HG02938 (cell line): ENCODE data around the gene HOPX.
"Not testable (repeated sequence)": the region's sequence is repeated elsewhere in the genome, so short reads cannot be mapped to it uniquely, and the experiment has no call there.

Experiments used
- ATAC-seq: cut with Tn5 transposase; IDR thresholded peaks from one replicate; pipeline ENCODE4 v1.9.1; 2021; ENCODE audit warnings: mild to moderate bottlenecking, moderate library complexity; ENCODE audit not compliant: unreplicated experiment

HOPX gene

DNA sequence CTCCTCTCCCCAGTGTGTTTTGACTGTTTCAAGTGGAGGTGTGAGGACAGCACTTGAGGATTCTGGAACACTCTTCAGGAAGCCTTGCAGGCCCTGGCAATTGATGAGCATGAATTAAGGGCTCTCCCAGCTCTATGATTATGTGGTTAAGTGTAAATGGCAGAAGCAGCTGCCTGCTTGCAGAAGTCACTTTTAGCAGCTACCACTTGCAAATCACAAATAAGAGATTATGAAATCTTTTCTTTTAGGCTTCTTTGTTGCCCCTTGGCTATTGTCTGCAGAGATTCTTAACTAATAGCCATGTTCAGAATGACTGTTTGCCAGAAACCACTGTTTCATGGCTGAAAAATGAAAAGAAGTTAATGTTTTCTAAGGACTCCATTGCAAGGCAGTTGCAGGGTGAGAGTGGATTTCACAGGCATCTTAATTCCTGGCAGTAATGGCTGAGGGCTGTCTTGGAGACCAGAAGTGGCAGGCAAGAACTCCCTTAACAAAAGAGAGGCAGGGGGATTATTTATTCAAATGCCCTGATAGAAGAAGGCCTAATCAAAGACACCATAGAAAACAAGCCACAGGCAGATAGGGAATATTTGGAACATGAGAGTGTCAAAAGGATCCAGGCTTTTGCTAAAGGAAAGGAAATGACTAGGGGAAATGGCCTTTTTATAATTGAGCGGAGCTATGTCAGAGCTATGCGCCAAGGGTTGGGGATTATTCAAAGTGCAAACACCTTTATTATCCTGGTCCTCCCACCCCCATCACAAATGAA is 8.3 kb upstream of the HOPX start:
- no peak for ATAC-seq

GRCh38 chr4:56688094-56688647 is 7.1 kb upstream of the HOPX start:
- no peak for ATAC-seq

DNA sequence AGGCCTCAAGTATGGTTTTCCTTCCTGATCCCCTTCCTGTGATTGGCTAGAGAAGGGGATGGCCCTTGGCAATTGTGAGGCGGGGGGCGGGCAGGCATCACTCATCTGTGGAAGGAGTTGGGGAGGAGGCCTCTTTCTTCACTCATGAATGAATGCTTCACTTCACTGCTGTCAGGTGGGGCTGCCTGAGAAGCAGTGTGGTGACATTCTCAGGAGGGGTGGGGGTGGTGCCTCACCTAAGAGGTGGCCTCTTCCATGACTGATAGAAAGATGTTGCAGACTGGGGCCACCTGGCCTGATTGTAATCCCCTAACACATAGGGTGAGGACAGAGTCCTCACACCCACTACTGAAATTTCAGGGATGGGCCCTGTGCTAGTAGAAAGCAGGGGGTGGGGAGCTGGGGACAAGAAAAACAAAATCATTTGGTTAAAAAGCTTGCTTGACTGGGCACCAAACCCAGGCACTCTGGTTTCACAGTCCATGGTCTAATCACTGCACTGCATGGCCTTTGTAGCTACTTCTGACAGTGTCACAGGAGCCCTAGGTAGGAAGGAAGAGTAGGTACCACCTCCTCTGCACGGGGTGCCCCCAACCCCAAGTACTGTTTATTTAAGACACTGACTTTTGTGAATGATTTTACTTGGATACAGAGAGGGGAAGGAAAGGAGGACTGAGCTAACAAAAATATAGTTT is 5.6 kb upstream of the HOPX start:
- ATAC-seq = no peak

GRCh38 chr4:56684320-56685050 is 3.4 kb upstream of the HOPX start:
- ATAC-seq = no peak

DNA sequence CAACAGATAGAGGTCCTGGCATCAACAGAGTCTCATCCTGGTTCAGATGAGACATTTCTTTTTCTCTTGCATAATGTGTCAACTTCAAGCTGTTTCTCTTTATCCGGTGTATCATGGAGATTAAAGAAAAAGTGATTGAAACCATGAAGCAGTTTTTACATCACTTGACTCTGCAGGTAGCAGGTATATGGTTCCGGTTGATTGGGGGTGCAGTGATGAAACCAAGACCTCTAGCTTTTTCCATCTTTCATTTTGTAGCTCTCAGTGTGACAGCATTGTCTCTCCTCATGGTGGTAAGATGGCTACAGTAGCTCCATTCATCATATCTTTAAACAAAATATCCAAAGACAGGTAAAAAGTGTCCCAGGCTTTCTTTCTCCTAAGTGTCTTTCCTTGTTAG is 2.4 kb upstream of the HOPX start:
- no peak for ATAC-seq

GRCh38 chr4:56681853-56682525 is 893 bp upstream of the HOPX start:
- no peak for ATAC-seq

GRCh38 chr4:56680266-56680665 is 830 bp downstream of the HOPX start:
- ATAC-seq = no peak

DNA sequence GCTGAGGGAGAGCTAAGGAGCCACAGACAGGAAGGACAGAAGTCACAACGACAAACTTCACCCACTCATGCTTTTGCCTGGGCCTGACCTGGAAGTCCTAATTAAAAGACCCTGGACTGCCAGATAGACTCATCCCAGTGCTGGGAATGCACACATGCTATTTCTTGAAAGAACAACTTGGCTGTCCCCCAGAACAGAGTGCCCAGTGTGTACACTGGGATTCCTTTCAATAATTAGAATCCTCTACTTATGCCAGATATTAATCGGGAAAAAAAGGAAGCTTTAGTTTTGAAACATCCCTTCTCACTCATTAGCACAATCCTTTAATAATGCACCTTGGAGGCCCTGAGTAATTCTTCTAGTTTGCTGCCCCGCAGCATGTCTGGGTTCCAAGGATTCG is 3.4 kb downstream of the HOPX start:
- no peak for ATAC-seq

DNA sequence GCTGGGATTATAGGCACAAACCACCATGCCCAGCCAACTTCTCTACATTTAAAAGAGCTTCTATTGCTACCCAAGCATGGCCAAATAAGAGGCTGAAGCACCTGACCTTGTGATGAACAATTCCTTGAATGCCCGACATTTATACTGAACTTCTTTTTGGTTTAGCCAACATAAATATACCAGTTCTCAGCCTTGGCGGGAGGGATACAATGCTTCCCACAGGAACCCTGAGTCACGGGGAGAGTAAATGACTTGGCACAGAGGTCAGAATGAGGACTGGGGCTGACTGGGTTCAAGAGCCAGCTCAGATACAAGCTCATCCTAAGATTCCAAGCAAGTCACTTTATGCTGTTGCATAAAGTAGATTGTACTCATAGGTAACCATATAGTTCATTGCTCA is 6.1 kb downstream of the HOPX start:
- no peak for ATAC-seq

- ATAC-seq = no peak
Observed at GRCh38 chr4:56671860-56672259, 9.2 kb downstream of the HOPX start.

DNA sequence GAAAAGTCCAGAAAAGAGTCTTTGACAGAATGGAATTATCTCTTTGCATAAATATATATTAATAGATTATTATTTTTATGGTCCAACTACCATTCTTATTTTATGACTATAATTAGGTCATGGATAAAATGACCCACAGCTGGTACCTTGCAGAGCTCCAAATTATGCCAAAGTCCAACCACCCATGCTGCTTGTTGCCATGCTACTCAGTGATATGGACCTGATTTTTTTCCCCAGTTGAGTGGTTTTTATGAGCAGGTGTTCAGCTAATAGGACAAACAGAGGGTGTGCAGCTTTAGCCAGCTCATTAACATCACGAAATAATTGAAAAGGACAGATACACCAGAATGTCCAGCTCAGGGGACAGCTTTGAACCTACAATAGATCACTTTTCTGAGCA is 9.7 kb downstream of the HOPX start:
- no peak for ATAC-seq

- no peak for ATAC-seq
Observed at GRCh38 chr4:56668267-56668666, 12.8 kb downstream of the HOPX start.

GRCh38 chr4:56667396-56667795 is 13.7 kb downstream of the HOPX start:
- ATAC-seq = not testable (repeated sequence)

DNA sequence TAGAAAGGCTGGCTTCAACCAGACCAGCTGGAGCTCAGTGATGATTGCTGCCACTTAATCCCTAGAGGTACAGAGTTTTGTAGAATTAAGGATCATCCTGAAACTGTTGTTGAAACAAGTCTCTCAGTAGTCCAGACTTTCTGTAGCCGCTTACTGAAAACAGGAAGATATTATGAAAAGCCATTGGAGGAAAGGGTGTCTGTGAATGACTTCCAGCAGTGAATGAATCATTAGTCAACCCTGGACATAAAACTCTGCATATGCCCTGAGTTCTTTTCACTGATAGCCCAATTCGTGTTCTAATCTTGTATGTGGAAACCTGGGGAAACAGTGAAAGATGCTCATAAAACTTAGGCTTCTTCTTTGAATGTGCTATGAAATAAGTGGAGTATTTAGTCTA is 14.8 kb downstream of the HOPX start:
- ATAC-seq = no peak

- ATAC-seq = no peak
Observed at GRCh38 chr4:56665781-56666180, 15.3 kb downstream of the HOPX start.

DNA sequence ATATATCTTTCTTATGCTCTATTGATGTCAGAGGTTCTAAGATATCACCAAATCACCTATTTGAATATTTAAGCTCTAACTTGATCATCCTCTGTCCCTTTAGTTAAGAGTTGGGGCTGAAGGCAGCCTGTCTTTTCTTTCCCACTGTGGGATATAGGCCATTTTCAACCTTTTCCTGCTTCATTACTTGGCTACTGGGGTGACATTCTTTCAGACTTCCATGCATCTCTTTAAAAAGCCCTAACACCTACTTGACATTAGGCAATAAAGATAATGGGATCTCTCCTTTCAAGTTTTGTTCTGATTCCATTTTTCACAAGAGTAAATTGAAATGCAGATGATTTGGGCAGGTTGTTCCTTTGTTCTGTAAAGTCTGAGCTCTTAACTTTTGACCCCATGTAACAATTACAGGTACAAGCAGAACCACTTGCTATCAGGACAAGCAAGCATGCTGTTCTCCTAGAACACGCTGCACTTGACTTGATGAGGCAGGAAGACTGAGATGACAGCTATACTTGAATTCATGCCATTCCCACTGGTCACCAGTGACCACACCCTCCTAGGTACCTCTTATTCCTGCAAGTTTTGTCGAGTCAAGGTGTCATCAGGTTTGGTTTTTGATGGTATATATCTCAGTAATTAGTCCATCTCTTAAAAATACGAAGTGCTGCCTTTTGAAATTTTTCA is 18.2 kb downstream of the HOPX start:
- ATAC-seq = no peak

DNA sequence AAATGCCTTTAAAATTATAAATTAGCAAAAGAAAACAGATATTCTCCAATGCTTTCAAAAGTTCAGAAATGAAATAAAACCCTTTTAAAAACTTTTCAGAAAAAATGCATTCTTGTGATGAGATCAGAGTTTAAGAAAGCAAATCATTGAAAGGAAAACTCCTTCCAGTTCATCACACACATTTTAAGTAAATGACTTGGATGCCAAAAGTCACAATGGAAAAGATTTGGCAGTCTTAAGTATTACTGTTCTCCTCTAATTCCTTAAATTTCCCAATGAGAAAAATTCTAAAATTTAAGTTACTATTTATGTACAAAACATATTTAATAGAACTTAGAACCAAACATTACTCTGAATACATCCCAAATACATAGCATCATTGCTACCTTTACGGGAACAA is 21.1 kb downstream of the HOPX start:
- ATAC-seq = no peak

GRCh38 chr4:56658528-56658927 is 22.6 kb downstream of the HOPX start:
- no peak for ATAC-seq

- no peak for ATAC-seq
Observed at GRCh38 chr4:56657818-56658217, 23.3 kb downstream of the HOPX start.

- no peak for ATAC-seq
Observed at GRCh38 chr4:56657128-56657527, 24.0 kb downstream of the HOPX start.

DNA sequence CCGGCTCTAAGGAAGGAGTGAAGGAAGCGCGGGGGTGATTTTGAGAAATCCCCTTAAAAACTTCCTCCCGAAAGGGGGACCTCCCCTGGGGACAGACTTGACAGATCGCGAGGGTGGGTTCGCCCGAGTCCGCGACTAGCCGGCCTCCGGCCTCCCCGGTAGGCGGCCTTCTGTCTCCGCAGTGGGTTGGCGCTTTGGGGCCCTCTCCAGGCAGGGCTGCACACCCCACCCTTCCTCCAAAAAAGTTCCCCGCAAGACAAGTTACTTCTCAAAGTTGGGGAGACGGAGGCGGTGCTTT is 24.8 kb downstream of the HOPX start:
- ATAC-seq = no peak
